ENCODE measurements around the gene MUC5AC.
"Not testable (repeated sequence)": the region's sequence is repeated elsewhere in the genome, so short reads cannot be mapped to it uniquely, and the experiment has no call there.

MUC5AC gene

DNA sequence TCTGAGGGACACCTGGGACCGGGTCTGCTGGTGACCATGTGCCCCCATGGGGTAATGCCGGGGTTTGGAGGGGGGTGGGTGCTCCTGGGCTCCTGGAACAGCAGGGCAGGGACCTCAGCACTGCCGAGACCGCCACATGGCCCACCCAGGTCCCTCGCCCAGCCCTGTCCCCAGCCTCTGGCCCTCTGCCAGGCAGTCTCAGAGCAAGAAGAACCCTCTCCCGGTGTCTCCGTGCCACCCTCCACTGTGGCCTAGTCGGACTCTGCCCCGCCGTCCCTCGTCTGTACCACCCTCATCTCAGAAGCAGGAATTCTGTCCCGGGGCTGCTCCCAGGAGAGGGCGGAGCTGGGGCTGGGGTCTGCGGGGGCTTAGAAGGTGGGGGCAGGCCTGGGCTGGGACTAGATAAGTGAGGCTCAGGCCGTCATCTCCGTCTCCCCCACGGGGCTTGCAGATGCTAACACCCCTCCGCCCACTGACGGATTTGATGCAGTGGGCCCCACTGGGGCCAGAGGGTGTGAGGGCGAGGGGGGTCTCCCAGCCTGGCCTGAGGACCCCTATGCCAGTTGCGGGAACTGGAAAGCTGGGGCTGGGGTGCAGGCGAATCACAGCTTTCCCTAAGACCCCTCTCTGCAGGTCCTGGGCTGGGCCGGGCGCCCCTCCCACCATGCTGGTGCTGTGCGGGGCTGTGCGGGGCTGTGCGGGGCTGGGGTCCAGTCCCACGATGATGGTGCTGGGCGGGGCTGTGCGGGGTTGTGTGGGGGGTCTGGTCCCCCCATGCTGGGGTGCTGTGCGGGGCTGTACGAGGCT lies 1.1 kb downstream of the MUC5AC start:
- TF ChIP-seq LEF1 (IDR thresholded peaks at IDR 0.05; ENCODE audit: borderline replicate concordance) (no peak), ZNF384 (IDR thresholded peaks at IDR 0.05) (no peak), SUZ12 (IDR thresholded peaks at IDR 0.05) (no peak), CTBP1 (IDR thresholded peaks at IDR 0.05; ENCODE audit: borderline replicate concordance) (no peak), HDGF (IDR thresholded peaks at IDR 0.05; ENCODE audit: borderline replicate concordance) (no peak), L3MBTL2 (conservative IDR thresholded peaks at IDR 0.05) (no peak), FOXM1 (IDR thresholded peaks at IDR 0.05; ENCODE audit: borderline replicate concordance) (no peak)
- TF ChIP-seq, protein P1, sequence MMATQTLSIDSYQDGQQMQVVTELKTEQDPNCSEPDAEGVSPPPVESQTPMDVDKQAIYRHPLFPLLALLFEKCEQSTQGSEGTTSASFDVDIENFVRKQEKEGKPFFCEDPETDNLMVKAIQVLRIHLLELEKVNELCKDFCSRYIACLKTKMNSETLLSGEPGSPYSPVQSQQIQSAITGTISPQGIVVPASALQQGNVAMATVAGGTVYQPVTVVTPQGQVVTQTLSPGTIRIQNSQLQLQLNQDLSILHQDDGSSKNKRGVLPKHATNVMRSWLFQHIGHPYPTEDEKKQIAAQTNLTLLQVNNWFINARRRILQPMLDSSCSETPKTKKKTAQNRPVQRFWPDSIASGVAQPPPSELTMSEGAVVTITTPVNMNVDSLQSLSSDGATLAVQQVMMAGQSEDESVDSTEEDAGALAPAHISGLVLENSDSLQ (IDR thresholded peaks at IDR 0.05) = no peak
- ChIA-PET POLR2A (no interaction called here), CTCF (no interaction called here)
- DNase-seq (ENCODE audit: extremely low spot score) = no peak

DNA sequence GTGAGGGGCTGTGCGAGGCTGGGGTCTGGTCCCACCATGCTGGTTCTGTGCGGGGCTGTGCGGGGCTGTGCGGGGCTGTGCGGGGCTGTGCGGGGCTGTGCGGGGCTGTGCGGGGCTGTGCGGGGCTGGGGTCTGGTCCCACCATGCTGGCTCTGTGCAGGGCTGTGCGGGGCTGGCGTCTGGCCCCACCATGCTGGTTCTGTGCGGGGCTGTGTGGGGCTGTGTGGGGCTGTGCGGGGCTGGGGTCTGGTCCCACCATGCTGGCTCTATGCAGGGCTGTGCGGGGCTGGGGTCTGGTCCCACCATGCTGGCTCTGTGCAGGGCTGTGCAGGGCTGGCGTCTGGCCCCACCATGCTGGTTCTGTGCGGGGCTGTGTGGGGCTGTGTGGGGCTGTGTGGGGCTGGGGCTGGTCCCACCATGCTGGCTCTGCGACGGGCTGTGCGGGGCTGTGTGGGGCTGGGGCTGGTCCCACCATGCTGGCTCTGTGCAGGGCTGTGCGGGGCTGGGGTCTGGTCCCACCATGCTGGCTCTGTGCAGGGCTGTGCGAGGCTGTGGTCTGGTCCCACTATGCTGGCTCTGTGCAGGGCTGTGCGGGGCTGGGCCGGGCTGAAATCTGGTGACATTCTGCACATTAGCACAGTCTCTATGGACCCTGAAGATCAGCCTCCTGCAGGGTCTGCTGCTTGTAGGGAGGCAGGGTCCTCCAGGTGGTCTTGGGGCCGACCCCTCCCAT lies 1.9 kb downstream of the MUC5AC start:
- POLR2A ChIA-PET; CTCF ChIA-PET; DNase-seq (ENCODE audit: extremely low spot score): not testable (repeated sequence)

DNA sequence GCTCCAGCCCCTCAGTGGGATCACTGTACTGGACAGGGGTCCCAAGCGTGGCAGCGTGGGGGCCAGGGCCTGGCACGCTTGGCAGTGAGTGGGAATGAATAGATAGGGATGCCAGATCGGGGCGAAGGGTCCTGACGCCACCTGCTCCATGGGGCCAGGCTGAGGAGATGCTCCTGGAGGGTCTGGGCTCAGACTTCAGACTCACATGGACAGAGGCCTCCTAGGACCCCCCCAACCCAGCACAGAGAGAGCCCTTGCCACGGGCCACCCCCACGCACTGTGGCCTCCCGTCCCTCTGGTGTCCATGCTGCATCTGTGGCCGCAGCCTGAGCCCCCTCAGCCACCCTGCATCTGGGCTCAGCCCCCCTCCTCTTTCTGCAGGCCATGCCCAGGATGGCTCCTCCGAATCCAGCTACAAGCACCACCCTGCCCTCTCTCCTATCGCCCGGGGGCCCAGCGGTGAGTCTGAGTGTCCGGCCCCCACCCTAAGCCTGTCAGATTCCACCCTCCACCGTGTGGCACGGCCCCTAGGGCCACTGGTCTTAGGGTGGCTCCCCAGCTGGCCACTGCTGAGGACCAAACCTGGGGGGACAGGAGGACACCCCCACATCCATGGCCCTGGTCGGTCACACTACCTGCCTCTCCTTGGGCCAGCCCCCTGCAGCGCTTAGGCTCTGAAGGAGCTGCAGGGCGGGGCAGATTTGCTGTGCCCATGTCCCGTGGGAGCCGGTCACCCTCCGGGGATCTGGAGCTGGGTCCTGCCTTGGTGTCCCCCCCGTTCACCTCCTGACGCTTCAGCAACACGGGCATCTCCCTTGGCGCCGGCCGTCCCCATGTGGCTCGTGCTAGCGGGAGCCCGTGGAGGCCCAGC lies 2.7 kb downstream of the MUC5AC start:
- no peak for DNase-seq (ENCODE audit: extremely low spot score)
- TF ChIP-seq ARNT (IDR thresholded peaks at IDR 0.05) (no peak), SP1 (IDR thresholded peaks at IDR 0.05) (no peak), ELF4 (IDR thresholded peaks at IDR 0.05) (no peak)
- ChIA-PET CTCF (no interaction called here), POLR2A (no interaction called here)

DNA sequence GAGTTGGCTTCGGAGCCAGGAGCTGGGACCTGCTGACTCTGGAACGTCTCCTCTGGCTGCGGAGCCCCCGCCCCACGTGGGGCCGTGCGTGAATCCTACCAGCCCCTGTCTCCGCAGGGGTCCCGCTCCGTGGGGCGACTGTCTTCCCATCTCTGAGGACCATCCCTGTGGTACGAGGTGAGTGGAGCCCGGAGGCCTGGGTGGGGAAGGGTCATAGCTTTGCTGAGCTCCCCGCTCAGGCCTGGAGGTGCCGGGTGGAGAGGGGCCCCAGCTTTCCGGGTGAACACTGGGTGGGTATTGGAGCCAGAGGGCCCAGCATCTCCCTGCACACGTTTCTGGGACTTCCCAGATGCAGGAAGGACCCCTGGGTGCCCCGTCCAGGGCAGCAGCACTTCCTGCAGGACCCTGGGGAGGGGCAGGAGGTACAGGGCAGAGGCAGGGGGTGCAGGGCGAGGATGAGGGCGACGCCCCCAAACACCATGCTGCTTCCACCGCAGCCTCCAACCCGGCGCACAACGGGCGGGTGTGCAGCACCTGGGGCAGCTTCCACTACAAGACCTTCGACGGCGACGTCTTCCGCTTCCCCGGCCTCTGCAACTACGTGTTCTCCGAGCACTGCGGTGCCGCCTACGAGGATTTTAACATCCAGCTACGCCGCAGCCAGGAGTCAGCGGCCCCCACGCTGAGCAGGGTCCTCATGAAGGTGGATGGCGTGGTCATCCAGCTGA lies 3.8 kb downstream of the MUC5AC start:
- no peak for DNase-seq (ENCODE audit: extremely low spot score)
- no peak for TF ChIP-seq FOXA1 (IDR thresholded peaks at IDR 0.05)
- ChIA-PET POLR2A (no interaction called here), CTCF (interaction anchor here (0.6 kb wide), 1 partner anchor 850 kb away, joined by 3 read pairs; no protein-coding TSS in a partner anchor)

DNA sequence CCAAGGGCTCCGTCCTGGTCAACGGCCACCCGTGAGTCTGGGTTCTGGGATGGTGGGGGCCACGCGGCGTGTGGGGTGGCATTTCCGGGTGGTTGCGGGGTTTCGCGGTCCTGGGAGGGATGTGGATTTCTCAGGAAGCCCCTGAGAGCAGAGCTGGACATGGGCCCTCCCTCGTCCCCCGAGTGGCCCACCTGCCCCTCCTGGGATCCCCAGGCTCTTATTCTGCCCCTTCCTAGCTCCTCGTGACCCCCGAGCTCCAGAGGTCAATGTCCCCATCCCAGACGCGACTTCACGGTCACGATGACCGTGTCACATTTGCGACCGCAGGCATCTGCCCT lies 4.4 kb downstream of the MUC5AC start:
- ChIA-PET POLR2A (no interaction called here), CTCF (no interaction called here)
- TF ChIP-seq ZNF384 (IDR thresholded peaks at IDR 0.05) = no peak
- no peak for DNase-seq (ENCODE audit: extremely low spot score)

DNA sequence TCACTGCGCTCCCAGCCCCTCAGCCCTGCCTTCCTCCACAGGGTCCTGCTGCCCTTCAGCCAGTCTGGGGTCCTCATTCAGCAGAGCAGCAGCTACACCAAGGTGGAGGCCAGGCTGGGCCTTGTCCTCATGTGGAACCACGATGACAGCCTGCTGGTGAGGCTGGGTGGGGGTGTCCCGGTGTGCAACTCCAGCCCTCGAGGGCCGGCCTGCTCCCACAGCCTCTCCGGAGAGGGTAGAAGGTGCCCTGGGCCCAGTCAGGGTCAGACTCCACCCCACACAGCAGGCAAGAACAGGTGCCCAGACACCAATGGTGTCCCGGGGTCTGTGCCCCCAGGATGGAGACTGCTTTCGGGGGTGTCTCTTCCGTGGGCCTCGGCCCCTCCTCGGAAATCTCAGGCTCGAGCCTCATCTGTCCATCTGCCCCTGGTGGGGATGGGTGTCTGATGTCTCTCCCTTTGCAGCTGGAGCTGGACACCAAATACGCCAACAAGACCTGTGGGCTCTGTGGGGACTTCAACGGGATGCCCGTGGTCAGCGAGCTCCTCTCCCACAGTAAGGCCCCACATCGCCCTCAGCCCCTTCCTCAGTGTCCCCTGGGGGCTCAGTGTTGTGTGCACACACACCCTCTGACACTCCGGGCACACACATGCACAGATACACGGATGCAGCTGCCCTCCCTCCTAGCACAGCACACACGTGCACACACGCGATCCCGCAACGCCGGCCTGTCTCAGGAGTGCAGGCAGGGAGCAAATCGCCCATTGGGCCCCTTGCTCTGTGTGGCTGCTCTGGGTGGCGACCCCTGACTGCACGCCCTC lies 4.9 kb downstream of the MUC5AC start:
- TF ChIP-seq SP1 (IDR thresholded peaks at IDR 0.05) = no peak
- no peak for TF ChIP-seq LEF1 (IDR thresholded peaks at IDR 0.05; ENCODE audit: borderline replicate concordance)
- no peak for TF ChIP-seq ELF4 (IDR thresholded peaks at IDR 0.05)
- TF ChIP-seq ZNF384 (IDR thresholded peaks at IDR 0.05) = no peak
- TF ChIP-seq HDGF (IDR thresholded peaks at IDR 0.05; ENCODE audit: borderline replicate concordance) = no peak
- TF ChIP-seq ARNT (IDR thresholded peaks at IDR 0.05) = no peak
- TF ChIP-seq SUZ12 (IDR thresholded peaks at IDR 0.05) = no peak
- TF ChIP-seq, protein P1 (IDR thresholded peaks at IDR 0.05) = no peak
- TF ChIP-seq BHLHE40 (IDR thresholded peaks at IDR 0.05; ENCODE audit: borderline replicate concordance) = no peak
- TF ChIP-seq FOXK2 (IDR thresholded peaks at IDR 0.05) = no peak
- no peak for TF ChIP-seq NFRKB (IDR thresholded peaks at IDR 0.05)
- no peak for TF ChIP-seq TARDBP (IDR thresholded peaks at IDR 0.05)
- TF ChIP-seq FOXA1 (IDR thresholded peaks at IDR 0.05) = no peak
- no peak for TF ChIP-seq CTBP1 (IDR thresholded peaks at IDR 0.05; ENCODE audit: borderline replicate concordance)
- DNase-seq (ENCODE audit: extremely low spot score) = no peak
- CTCF ChIA-PET = no interaction called here
- POLR2A ChIA-PET = no interaction called here

Data from HEK293T (cell line).